ENCODE results near the gene KIRREL1.
A peak's percentile ranks its signal among the peaks of the same experiment; 100 is the strongest.

Gene KIRREL1

GRCh38 chr1:158116311-158117167, 123.1 kb downstream of the KIRREL1 start:
- TF ChIP-seq, protein P1, sequence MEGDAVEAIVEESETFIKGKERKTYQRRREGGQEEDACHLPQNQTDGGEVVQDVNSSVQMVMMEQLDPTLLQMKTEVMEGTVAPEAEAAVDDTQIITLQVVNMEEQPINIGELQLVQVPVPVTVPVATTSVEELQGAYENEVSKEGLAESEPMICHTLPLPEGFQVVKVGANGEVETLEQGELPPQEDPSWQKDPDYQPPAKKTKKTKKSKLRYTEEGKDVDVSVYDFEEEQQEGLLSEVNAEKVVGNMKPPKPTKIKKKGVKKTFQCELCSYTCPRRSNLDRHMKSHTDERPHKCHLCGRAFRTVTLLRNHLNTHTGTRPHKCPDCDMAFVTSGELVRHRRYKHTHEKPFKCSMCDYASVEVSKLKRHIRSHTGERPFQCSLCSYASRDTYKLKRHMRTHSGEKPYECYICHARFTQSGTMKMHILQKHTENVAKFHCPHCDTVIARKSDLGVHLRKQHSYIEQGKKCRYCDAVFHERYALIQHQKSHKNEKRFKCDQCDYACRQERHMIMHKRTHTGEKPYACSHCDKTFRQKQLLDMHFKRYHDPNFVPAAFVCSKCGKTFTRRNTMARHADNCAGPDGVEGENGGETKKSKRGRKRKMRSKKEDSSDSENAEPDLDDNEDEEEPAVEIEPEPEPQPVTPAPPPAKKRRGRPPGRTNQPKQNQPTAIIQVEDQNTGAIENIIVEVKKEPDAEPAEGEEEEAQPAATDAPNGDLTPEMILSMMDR (IDR thresholded peaks at IDR 0.05; ENCODE audit: control extremely low read depth, extremely low read depth, low read depth, missing control alignments): no peak
- ChIA-PET CTCF (interaction anchor here (0.6 to 5.1 kb wide), 11 partner anchors 8 to 239 kb away, joined by 3 to 33 read pairs (median 5); a partner anchor contains a TSS), POLR2A (no interaction called here)
- no peak for DNase-seq (ENCODE audit: extremely low spot score)

DNA sequence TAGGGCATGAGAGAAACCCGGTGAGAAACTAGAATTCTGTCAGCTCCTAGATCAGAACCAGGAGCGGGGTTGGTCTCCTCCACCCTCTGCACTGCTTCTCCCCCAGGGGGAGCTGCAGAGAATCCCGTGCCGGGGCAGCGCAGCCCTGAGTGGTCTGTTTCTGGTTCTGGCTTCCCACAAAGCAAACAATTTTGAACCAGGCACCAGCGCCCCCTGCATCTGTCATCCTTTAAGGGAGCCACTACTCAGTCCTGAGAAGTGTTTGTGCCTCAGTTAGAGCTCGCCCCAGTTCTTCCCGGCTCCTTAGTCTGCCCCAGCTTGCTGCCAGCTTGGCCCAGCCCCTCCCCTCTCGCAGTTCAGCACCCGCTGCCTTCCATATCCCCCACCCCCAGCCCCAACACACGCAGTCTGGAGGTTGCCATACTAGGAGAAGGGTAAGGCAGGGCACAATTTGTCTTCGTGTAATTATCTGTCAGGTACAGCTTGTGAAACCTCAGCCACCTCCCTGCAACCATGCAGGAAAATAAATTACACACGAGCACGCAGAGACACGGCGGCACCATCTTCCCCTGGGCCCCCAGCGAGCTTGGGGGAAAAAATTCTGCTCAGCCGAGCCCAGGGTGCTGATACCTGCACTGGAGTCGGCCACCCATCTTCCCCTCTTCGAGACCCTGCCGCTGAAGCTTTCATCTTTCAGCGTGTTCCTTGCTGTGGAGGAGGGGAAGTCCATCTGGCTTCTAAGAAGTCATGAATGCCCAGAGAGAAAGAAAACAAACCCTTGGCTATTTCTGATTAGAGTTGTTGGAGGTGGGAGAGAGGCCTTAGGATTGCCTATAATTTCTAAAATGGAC, 124.6 kb downstream of the KIRREL1 start:
- DNase-seq (ENCODE audit: extremely low spot score): peak; percentile 43
- ChIA-PET POLR2A (no interaction called here), CTCF (interaction anchor here (0.8 to 3.1 kb wide), 12 partner anchors 8 to 538 kb away, joined by 3 to 14 read pairs (median 4); a partner anchor contains a TSS)
- TF ChIP-seq, protein P1 (IDR thresholded peaks at IDR 0.05; ENCODE audit: control extremely low read depth, extremely low read depth, low read depth, missing control alignments): peak; percentile 44

GRCh38 chr1:158118713-158119402, 125.4 kb downstream of the KIRREL1 start:
- ChIA-PET POLR2A (no interaction called here), CTCF (interaction anchor here (0.8 to 3.1 kb wide), 9 partner anchors 9 to 539 kb away, joined by 3 to 14 read pairs (median 3); a partner anchor contains a TSS)
- TF ChIP-seq, protein P1 (IDR thresholded peaks at IDR 0.05; ENCODE audit: control extremely low read depth, extremely low read depth, low read depth, missing control alignments): no peak
- DNase-seq (ENCODE audit: extremely low spot score): no peak

DNA sequence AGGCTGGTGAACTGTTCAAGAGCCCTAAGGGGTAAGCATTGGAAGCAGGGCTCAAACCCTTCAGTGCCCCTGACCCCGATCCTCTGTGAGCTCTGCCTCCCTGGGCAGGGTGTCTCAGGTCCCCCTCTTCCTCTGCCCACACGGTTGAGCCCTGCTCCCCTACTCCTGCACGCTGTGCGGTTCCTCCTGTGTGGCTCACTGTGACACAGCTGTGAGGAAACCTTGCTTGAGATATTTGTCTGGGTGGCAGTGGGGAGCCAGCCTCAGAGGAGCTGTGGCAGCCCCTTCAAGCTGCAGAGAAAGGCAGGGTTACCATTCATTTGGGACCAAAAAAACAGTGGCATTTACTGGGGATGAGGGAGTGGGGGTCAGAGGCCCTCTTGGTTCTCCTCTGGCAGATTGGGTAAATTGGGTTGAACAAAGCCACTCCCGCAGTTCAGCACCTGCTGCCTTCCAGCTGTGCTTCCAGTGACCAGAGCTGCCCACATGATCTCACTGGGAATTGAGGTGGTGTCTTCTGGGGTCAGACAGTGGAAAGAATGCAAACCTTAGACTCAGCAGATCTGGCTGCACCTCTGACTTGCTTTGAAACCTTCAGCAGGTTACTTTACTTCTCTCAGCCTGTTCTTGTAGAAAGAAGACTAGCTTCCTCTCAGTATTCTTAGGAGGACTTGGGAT, 126.7 kb downstream of the KIRREL1 start:
- no peak for DNase-seq (ENCODE audit: extremely low spot score)
- ChIA-PET POLR2A (no interaction called here), CTCF (interaction anchor here (1.0 to 7.9 kb wide), 5 partner anchors 10 to 210 kb away, joined by 3 to 118 read pairs (median 6); no protein-coding TSS in a partner anchor)
- TF ChIP-seq, protein P1 (IDR thresholded peaks at IDR 0.05; ENCODE audit: control extremely low read depth, extremely low read depth, low read depth, missing control alignments): no peak

DNA sequence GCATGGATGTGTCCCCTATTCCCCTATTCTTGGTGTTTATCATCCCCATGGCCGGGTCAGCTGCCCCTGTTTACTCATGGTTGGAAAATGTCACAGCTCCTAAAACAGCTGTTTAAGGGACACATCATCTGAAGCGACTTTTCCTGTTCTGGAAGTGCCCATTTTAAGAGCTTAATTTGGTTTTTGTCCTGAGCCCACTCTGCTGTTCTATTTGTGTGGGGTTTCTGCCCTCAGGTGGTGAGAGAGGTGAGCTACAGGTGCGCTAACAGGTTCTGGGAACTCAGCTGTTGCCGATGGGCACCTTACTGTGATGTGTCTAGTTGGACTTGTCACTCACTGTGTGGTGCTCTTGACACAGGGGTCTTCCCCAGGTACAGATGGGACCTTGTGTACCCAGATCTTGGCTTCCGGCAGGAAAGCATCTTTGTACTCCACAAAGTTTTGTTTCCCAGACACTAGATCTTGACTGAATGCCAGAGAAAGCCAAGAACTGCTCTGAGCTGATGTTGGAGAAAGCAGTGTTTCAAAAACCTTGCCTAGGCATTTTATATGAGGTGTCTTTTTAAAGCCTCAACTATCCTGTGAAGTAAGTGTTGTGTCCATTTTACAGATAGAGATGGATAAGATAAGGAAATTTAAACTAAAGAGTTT, 128.3 kb downstream of the KIRREL1 start:
- peak; percentile 45 for DNase-seq (ENCODE audit: extremely low spot score)
- ChIA-PET POLR2A (no interaction called here), CTCF (interaction anchor here (1.0 to 7.9 kb wide), 15 partner anchors 8 to 751 kb away, joined by 3 to 118 read pairs (median 4); no protein-coding TSS in a partner anchor)
- TF ChIP-seq, protein P1 (IDR thresholded peaks at IDR 0.05; ENCODE audit: control extremely low read depth, extremely low read depth, low read depth, missing control alignments): peak; percentile 37
